Activated B cell treated with CpG ODN at 0.5 μM for 24 hours (primary cell): ENCODE measurements around the gene TCERG1L. TPM values are rescaled to one million over a fixed set of nuclear protein-coding genes. Genes with fewer than 3 reads are reported as not detected.

Source experiments
- ATAC-seq: fragments of 200-7000 bp; cut with Tn5 transposase; one replicate; pipeline ENCODE4 v1.10.0; 2021; ENCODE audit warnings: low read depth, mild to moderate bottlenecking, moderate library complexity
- CTCF ChIA-PET: fragments of 350-600 bp; sonication (Branson Sonifier 250); formaldehyde crosslinking; loops from one replicate; lab custom pipeline; 2021; ENCODE audit warnings: antibody characterized with exemption; lab: Charles Lee
- POLR2A ChIA-PET: fragments of 350-600 bp; sonication (Branson Sonifier 250); formaldehyde crosslinking; loops from one replicate; lab custom pipeline; 2021; ENCODE audit warnings: antibody characterized with exemption; lab: Charles Lee
- DNase-seq: peaks from one replicate; pipeline ENCODE4 v3.0.0; 2022
- H3K27ac Mint-ChIP-seq: one replicate; pipeline ENCODE4 v1.8.0; 2020; ENCODE audit warnings: mixed read lengths
- H3K27me3 Mint-ChIP-seq: one replicate; pipeline ENCODE4 v1.8.0; 2021; ENCODE audit warnings: mixed read lengths
- H3K36me3 Mint-ChIP-seq: one replicate; pipeline ENCODE4 v1.8.0; 2021; ENCODE audit warnings: low read depth, mixed read lengths
- H3K4me1 Mint-ChIP-seq: one replicate; pipeline ENCODE4 v1.8.0; 2021; ENCODE audit warnings: mixed read lengths
- H3K4me3 Mint-ChIP-seq: one replicate; pipeline ENCODE4 v1.8.0; 2020; ENCODE audit warnings: mild to moderate bottlenecking, mixed read lengths
- H3K9me3 Mint-ChIP-seq: one replicate; pipeline ENCODE4 v1.8.0; 2020; ENCODE audit warnings: mixed read lengths
- CTCF ChIP-seq: fragments of 200-600 bp; IDR thresholded peaks from one replicate; pipeline ENCODE4 v1.8.0; 2022; ENCODE audit warnings: antibody characterized with exemption, mild to moderate bottlenecking
- intact Hi-C: fragments of 100-400 bp; cut with micrococcal nuclease; formaldehyde crosslinking; loops from one replicate; pipeline ENCODE4 v1.15.1; 2024
- total RNA-seq: library from RNA; stranded (reverse); gene quantifications from 2 replicates; pipeline ENCODE4 v1.2.3, GENCODE V29; 2022

Gene TCERG1L
- total RNA-seq, 1 donor from 2014 or later, result not detected

- H3K36me3 Mint-ChIP-seq, result no peaks in the 10 kb centered on the region
- ChIA-PET CTCF (no interaction called here), POLR2A (no interaction called here)
Measured at GRCh38 chr10:131233611-131234258, 77.8 kb downstream of the TCERG1L start.

DNA sequence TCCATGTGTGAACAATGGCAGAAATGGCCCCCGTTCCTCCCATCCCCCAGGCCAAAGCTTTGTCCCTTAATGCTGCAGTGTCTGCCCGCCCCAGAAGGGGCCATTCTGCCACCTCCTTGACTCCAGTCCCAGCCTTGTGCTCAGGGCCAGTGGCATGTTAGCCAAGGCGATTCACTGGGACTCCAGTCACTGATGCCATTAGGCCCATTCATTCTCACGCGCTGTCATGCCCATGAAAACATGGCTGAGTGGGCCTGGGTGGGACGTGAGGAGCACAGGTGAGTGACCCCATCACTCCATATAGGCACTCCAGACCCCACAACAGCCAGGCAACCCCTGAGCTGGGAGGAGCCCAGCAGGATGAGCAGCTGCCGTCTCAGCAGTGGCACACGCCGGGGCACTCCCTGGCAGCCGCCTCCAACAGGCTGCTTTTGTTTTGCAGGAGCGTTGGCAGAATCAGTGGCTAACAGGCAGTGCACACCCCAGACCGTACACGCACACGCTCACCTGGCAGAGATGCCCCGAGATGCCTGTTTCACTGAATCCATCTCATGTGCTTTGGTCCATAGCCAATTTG, 79.5 kb downstream of the TCERG1L start:
- ChIA-PET CTCF (no interaction called here), POLR2A (no interaction called here)
- intact Hi-C loops, result no loop called here
- Mint-ChIP-seq H3K9me3 (no peaks in the 10 kb centered on the region), H3K36me3 (no peaks in the 10 kb centered on the region), H3K27ac (no peak overlapping the region), H3K4me1 (no peaks in the 10 kb centered on the region), H3K27me3 (no peaks in the 10 kb centered on the region), H3K4me3 (no peak overlapping the region)
- no peak for TF ChIP-seq CTCF
- no peak for ATAC-seq
- no peak for DNase-seq

More at GRCh38 chr10:131233611-131234258, 77.8 kb downstream of the TCERG1L start:
- Mint-ChIP-seq H3K27me3 (no peaks in the 10 kb centered on the region), H3K4me3 (no peak overlapping the region), H3K27ac (no peak overlapping the region), H3K4me1 (no peaks in the 10 kb centered on the region), H3K9me3 (no peaks in the 10 kb centered on the region)
- intact Hi-C loops, result no loop called here
- TF ChIP-seq CTCF, result no peak
- ATAC-seq (no peak), DNase-seq (no peak)

DNA sequence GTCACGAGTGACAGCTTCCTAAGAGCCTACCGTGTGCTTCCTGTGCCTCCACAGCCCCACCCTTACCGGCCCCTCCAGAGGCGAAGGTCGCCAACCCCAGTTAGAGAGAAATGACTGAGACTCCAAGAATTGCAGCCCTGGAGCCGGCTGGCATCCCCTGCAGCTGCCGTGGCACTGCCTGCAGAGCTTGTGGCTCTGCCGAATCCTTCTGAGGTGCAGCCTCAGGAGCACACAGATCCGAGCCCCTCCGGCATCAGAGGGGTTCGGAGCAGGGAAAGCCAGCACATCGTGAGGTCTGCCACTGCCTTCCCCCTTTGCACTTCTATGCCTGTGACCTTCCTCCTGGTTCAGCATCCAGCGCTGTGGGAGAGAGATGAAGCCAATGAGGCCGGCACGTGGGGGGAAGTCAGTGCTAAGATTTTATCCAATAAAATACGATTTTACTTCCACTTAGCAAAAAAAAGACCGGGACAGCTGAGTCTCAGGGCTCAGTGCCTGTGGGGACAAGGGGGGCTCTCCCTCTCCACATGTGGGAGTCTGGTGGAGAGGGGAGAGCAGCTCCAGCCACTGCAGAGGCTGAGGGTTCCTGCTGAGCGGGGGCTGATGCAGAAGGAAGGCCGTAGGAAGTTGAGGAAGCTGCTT, 80.1 kb downstream of the TCERG1L start:
- intact Hi-C loops, result no loop called here
- Mint-ChIP-seq H3K27ac (no peak overlapping the region), H3K27me3 (no peaks in the 10 kb centered on the region), H3K9me3 (no peaks in the 10 kb centered on the region), H3K4me1 (no peaks in the 10 kb centered on the region), H3K4me3 (no peak overlapping the region), H3K36me3 (no peaks in the 10 kb centered on the region)
- ATAC-seq (no peak), DNase-seq (no peak)
- CTCF ChIA-PET, result no interaction called here
- no peak for TF ChIP-seq CTCF
- POLR2A ChIA-PET, result no interaction called here

GRCh38 chr10:131230641-131231322, 80.7 kb downstream of the TCERG1L start:
- DNase-seq, result no peak
- no peak overlapping the region for H3K27ac Mint-ChIP-seq
- no peaks in the 10 kb centered on the region for H3K36me3 Mint-ChIP-seq
- H3K4me1 Mint-ChIP-seq, result no peaks in the 10 kb centered on the region
- no peak for TF ChIP-seq CTCF
- ATAC-seq, result no peak
- H3K27me3 Mint-ChIP-seq, result no peaks in the 10 kb centered on the region
- intact Hi-C loops, result no loop called here
- no peaks in the 10 kb centered on the region for H3K9me3 Mint-ChIP-seq
- POLR2A ChIA-PET, result no interaction called here
- CTCF ChIA-PET, result no interaction called here
- H3K4me3 Mint-ChIP-seq, result no peak overlapping the region

DNA sequence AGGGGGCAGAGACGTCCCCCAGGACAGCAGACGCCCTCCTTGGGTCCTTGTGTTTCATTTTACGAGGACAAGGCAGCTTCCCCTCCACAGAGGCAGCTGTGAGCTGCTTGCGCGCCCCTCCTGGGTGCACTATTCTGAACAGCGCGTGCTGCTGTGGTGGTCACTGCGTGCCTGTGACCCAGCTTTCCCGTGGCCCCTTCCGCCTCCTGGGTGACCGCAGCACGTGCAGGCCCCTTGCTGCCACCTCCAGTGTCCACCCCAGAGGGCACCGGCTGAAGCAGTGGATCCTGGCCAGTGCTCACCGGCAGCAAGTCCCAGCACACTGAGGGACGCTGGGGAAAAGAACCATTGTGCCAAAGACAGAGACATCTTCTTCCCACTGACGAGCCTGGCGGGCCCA, 81.4 kb downstream of the TCERG1L start:
- intact Hi-C loops, result no loop called here
- no peak for TF ChIP-seq CTCF
- DNase-seq (no peak), ATAC-seq (no peak)
- Mint-ChIP-seq H3K27ac (no peak overlapping the region), H3K4me1 (no peaks in the 10 kb centered on the region), H3K9me3 (no peaks in the 10 kb centered on the region), H3K36me3 (no peaks in the 10 kb centered on the region), H3K27me3 (no peaks in the 10 kb centered on the region), H3K4me3 (no peak overlapping the region)
- ChIA-PET CTCF (no interaction called here), POLR2A (no interaction called here)
